HEK293 (cell line): ENCODE data around the gene NRP2.

Experiments
- CTCF ChIA-PET: fragments of 350-600 bp; formaldehyde crosslinking; extraction: SDS; loops from one replicate; lab custom pipeline; 2021; ENCODE audit warnings: antibody characterized with exemption; lab: Yijun Ruan, JAX
- POLR2A ChIA-PET: fragments of 300-600 bp; formaldehyde crosslinking; extraction: SDS; loops from one replicate; lab custom pipeline; 2020; ENCODE audit warnings: antibody characterized with exemption, inconsistent platforms; lab: Yijun Ruan, JAX
- H3K27ac ChIP-seq: fragments of 200-500 bp; sonication (Bioruptor generic); 2 replicates; pipeline ENCODE4 v1.5.1; 2014; ENCODE audit warnings: low read depth, low read length, control low read depth, inconsistent platforms; ENCODE audit errors: extremely low read depth
- H3K36me3 ChIP-seq, 2 experiments: fragments of 200-500 bp in 1 of 2; sonication (Bioruptor generic) in 1 of 2; 1 replicate in 1 of 2; 2 replicates in 1 of 2; pipeline ENCODE4 v1.5.1; 2014 to 2017; ENCODE audit warnings: inconsistent platforms in 2 of 2, low read length in 2 of 2; ENCODE audit not compliant: control insufficient read depth in 2 of 2, insufficient read depth in 1 of 2
- H3K4me1 ChIP-seq: fragments of 200-500 bp; sonication (Bioruptor generic); 2 replicates; pipeline ENCODE4 v1.5.1; 2014; ENCODE audit warnings: mild to moderate bottlenecking, low read length, inconsistent platforms; ENCODE audit not compliant: control insufficient read depth, insufficient read depth
- H3K4me3 ChIP-seq: 2 replicates; pipeline ENCODE4 v1.5.1; 2011; ENCODE audit warnings: low read depth, mild to moderate bottlenecking, control low read depth, low read length, moderate library complexity
- H3K9me3 ChIP-seq: fragments of 200-500 bp; sonication (Bioruptor generic); 2 replicates; pipeline ENCODE4 v1.5.1; 2014; ENCODE audit warnings: low read depth, low read length, inconsistent platforms; ENCODE audit not compliant: control insufficient read depth, insufficient read depth
- GFI1B ChIP-seq: fragments of 450-650 bp; formaldehyde crosslinking; IDR thresholded peaks from 2 replicates; pipeline ENCODE4 v1.5.1; 2016; ENCODE audit warnings: missing biosample characterization, missing genetic modification characterization
- PRDM1 ChIP-seq: fragments of 450-650 bp; formaldehyde crosslinking; IDR thresholded peaks from 2 replicates; pipeline ENCODE4; 2016; ENCODE audit warnings: missing biosample characterization, missing genetic modification characterization
- SCRT2 ChIP-seq: fragments of 450-650 bp; formaldehyde crosslinking; IDR thresholded peaks from 2 replicates; pipeline ENCODE4 v1.5.1; 2016; ENCODE audit warnings: missing biosample characterization, missing genetic modification characterization
- TSHZ1 ChIP-seq: fragments of 450-650 bp; formaldehyde crosslinking; IDR thresholded peaks from 2 replicates; pipeline ENCODE4 v1.5.1; 2016; ENCODE audit warnings: missing biosample characterization, missing genetic modification characterization, borderline replicate concordance
- WT1 ChIP-seq: fragments of 450-650 bp; formaldehyde crosslinking; IDR thresholded peaks from 2 replicates; pipeline ENCODE4 v1.5.1; 2016; ENCODE audit warnings: missing biosample characterization, missing genetic modification characterization
- ZNF140 ChIP-seq: fragments of 450-650 bp; formaldehyde crosslinking; IDR thresholded peaks from 2 replicates; pipeline ENCODE4 v1.5.1; 2016; ENCODE audit warnings: missing biosample characterization, missing genetic modification characterization
- ZNF157 ChIP-seq: fragments of 450-650 bp; formaldehyde crosslinking; IDR thresholded peaks from 2 replicates; pipeline ENCODE4 v1.5.1; 2016; ENCODE audit warnings: missing biosample characterization, missing genetic modification characterization
- ZNF175 ChIP-seq: fragments of 450-650 bp; formaldehyde crosslinking; IDR thresholded peaks from 2 replicates; pipeline ENCODE4 v1.5.1; 2016; ENCODE audit warnings: missing biosample characterization, missing genetic modification characterization
- ZNF280C ChIP-seq: fragments of 450-650 bp; formaldehyde crosslinking; IDR thresholded peaks from 2 replicates; pipeline ENCODE4 v1.5.1; 2016; ENCODE audit warnings: missing biosample characterization, missing genetic modification characterization
- ZNF324 ChIP-seq: fragments of 450-650 bp; formaldehyde crosslinking; IDR thresholded peaks from 2 replicates; pipeline ENCODE4 v1.5.1; 2016; ENCODE audit warnings: missing biosample characterization, missing genetic modification characterization
- ZNF341 ChIP-seq: fragments of 450-650 bp; formaldehyde crosslinking; IDR thresholded peaks from 2 replicates; pipeline ENCODE4; 2016; ENCODE audit warnings: low read depth, missing biosample characterization, missing genetic modification characterization
- ZNF426 ChIP-seq: fragments of 450-650 bp; formaldehyde crosslinking; IDR thresholded peaks from 2 replicates; pipeline ENCODE4 v1.5.1; 2017; ENCODE audit warnings: missing biosample characterization, missing genetic modification characterization, mild to moderate bottlenecking, inconsistent platforms, moderate library complexity
- ZNF48 ChIP-seq: fragments of 450-650 bp; formaldehyde crosslinking; IDR thresholded peaks from 2 replicates; pipeline ENCODE4 v1.5.1; 2016; ENCODE audit warnings: missing biosample characterization, missing genetic modification characterization
- ZNF501 ChIP-seq: fragments of 450-650 bp; formaldehyde crosslinking; IDR thresholded peaks from 2 replicates; pipeline ENCODE4 v1.5.1; 2016; ENCODE audit warnings: missing biosample characterization, missing genetic modification characterization
- ZNF600 ChIP-seq: fragments of 450-650 bp; formaldehyde crosslinking; IDR thresholded peaks from 2 replicates; pipeline ENCODE4 v1.5.1; 2016; ENCODE audit warnings: missing biosample characterization, missing genetic modification characterization
- ZNF664 ChIP-seq: fragments of 450-650 bp; formaldehyde crosslinking; IDR thresholded peaks from 2 replicates; pipeline ENCODE4 v1.5.1; 2016; ENCODE audit warnings: missing biosample characterization, missing genetic modification characterization
- ZNF777 ChIP-seq: fragments of 450-650 bp; formaldehyde crosslinking; IDR thresholded peaks from 2 replicates; pipeline ENCODE4 v1.5.1; 2017; ENCODE audit warnings: missing biosample characterization, missing genetic modification characterization, borderline replicate concordance
- ZSCAN16 ChIP-seq: fragments of 450-650 bp; formaldehyde crosslinking; IDR thresholded peaks from 2 replicates; pipeline ENCODE4 v1.5.1; 2016; ENCODE audit warnings: missing biosample characterization, missing genetic modification characterization
- TF ChIP-seq, protein P1 (sequence below): fragments of 450-650 bp; formaldehyde crosslinking; IDR thresholded peaks from 2 replicates; pipeline ENCODE4 v1.5.1; 2017; ENCODE audit warnings: missing biosample characterization, missing genetic modification characterization
- TF ChIP-seq, protein P2 (sequence below): IDR thresholded peaks from 2 replicates; pipeline ENCODE4 v1.6.1; 2011; ENCODE audit warnings: mild to moderate bottlenecking, low read depth, low read length, borderline replicate concordance
- TF ChIP-seq, protein P3 (sequence below): fragments of 450-650 bp; formaldehyde crosslinking; IDR thresholded peaks from 2 replicates; pipeline ENCODE4 v1.5.1; 2017; ENCODE audit warnings: missing biosample characterization, missing genetic modification characterization

Gene NRP2

GRCh38 chr2:205682239-205682970 is at the start of gene NRP2 (continued):
- TF ChIP-seq, protein P1, sequence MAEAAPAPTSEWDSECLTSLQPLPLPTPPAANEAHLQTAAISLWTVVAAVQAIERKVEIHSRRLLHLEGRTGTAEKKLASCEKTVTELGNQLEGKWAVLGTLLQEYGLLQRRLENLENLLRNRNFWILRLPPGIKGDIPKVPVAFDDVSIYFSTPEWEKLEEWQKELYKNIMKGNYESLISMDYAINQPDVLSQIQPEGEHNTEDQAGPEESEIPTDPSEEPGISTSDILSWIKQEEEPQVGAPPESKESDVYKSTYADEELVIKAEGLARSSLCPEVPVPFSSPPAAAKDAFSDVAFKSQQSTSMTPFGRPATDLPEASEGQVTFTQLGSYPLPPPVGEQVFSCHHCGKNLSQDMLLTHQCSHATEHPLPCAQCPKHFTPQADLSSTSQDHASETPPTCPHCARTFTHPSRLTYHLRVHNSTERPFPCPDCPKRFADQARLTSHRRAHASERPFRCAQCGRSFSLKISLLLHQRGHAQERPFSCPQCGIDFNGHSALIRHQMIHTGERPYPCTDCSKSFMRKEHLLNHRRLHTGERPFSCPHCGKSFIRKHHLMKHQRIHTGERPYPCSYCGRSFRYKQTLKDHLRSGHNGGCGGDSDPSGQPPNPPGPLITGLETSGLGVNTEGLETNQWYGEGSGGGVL (tag by site-specific recombination), result peak; percentile 23; the same call in 1 of the 2 replicates
- TF ChIP-seq ZSCAN16 (tag by site-specific recombination), result no peak
- TF ChIP-seq, protein P2, sequence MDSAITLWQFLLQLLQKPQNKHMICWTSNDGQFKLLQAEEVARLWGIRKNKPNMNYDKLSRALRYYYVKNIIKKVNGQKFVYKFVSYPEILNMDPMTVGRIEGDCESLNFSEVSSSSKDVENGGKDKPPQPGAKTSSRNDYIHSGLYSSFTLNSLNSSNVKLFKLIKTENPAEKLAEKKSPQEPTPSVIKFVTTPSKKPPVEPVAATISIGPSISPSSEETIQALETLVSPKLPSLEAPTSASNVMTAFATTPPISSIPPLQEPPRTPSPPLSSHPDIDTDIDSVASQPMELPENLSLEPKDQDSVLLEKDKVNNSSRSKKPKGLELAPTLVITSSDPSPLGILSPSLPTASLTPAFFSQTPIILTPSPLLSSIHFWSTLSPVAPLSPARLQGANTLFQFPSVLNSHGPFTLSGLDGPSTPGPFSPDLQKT, result no peak
- 0 out of 2 replicates have a peak, but pooled peaks have one; percentile 14 for TF ChIP-seq SCRT2 (tag by site-specific recombination)
- peak; percentile 63 for TF ChIP-seq ZNF600 (tag by site-specific recombination)
- peak; percentile 58 for TF ChIP-seq ZNF341 (tag by site-specific recombination)
- TF ChIP-seq WT1 (tag by site-specific recombination), result peak; percentile 56; the same call in 1 of the 2 replicates
- TF ChIP-seq GFI1B (tag by site-specific recombination), result no peak
- peak; percentile 29; the same call in 1 of the 2 replicates for TF ChIP-seq ZNF324 (tag by site-specific recombination)
- TF ChIP-seq TSHZ1 (tag by site-specific recombination), result 0 out of 2 replicates have a peak, but pooled peaks have one; percentile 4
- peak; percentile 71; the same call in 1 of the 2 replicates for TF ChIP-seq ZNF777 (tag by site-specific recombination)
- TF ChIP-seq, all 188 proteins: peak for 47

DNA sequence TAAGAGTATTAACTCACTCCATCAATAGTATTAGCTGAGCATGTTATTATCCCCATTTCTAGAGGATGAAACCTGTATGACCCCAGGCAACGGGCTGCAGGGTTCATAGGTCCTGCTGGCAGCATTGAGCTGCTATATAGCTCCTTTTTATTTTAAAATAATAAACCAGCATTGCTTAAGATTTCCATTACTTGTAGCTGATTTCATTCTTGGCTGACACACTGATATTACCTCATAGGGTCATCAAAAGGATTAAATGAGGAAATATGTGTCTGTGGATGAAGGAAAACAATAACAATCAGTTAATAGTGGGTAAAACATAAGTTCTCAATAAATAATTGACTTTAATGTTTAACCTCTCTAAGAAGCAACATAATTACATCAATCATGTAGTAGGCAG is 48.3 kb upstream of the NRP2 start:
- no peaks in the 10 kb centered on the region for H3K4me1 ChIP-seq
- H3K27ac ChIP-seq, result no peak overlapping the region
- no peaks in the 10 kb centered on the region for H3K9me3 ChIP-seq
- no peak for TF ChIP-seq ZNF48 (tag by site-specific recombination)
- TF ChIP-seq PRDM1 (tag by site-specific recombination), result no peak
- no peak for TF ChIP-seq ZNF140 (tag by site-specific recombination)
- TF ChIP-seq ZNF157 (tag by site-specific recombination), result no peak
- TF ChIP-seq ZNF501 (tag by site-specific recombination), result no peak
- no peak for TF ChIP-seq ZNF175 (tag by site-specific recombination)
- TF ChIP-seq ZNF280C, result no peak
- TF ChIP-seq ZSCAN16 (tag by site-specific recombination), result no peak
- TF ChIP-seq, protein P3, sequence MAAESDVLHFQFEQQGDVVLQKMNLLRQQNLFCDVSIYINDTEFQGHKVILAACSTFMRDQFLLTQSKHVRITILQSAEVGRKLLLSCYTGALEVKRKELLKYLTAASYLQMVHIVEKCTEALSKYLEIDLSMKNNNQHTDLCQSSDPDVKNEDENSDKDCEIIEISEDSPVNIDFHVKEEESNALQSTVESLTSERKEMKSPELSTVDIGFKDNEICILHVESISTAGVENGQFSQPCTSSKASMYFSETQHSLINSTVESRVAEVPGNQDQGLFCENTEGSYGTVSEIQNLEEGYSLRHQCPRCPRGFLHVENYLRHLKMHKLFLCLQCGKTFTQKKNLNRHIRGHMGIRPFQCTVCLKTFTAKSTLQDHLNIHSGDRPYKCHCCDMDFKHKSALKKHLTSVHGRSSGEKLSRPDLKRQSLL, result no peak
- no peak for TF ChIP-seq ZNF426 (tag by site-specific recombination)
- no peak for TF ChIP-seq ZNF664 (tag by site-specific recombination)
- H3K36me3 ChIP-seq, result no peaks in the 10 kb centered on the region
- no peak overlapping the region for H3K4me3 ChIP-seq
- ChIA-PET CTCF (no interaction called here), POLR2A (no interaction called here)
